Fibroblast of lung (primary cell): ENCODE data around the gene FERMT2. TPM values are rescaled to one million over a fixed set of nuclear protein-coding genes. Genes with fewer than 3 reads are reported as not detected.

Experiments
- DNase-seq, 2 donors: peaks; one replicate each; pipeline versions ENCODE4 v3.0.0 to v3.0.0-alpha.2; 2010; ENCODE audit warnings: low read depth in 2 of 2
- H2AFZ ChIP-seq: 2 replicates; pipeline ENCODE4 v1.5.1; 2012; ENCODE audit warnings: low read length, control low read depth, inconsistent platforms
- H3K27ac ChIP-seq: 2 replicates; pipeline ENCODE4 v1.5.1; 2011; ENCODE audit warnings: low read length, control low read depth; ENCODE audit not compliant: insufficient read depth
- H3K27me3 ChIP-seq: 2 replicates; pipeline ENCODE4 v1.5.1; 2011; ENCODE audit warnings: mild to moderate bottlenecking, low read length; ENCODE audit not compliant: control insufficient read depth, insufficient read depth
- H3K36me3 ChIP-seq: 2 replicates; pipeline ENCODE4 v1.5.1; 2011; ENCODE audit warnings: low read length; ENCODE audit not compliant: control insufficient read depth, insufficient read depth
- H3K4me1 ChIP-seq: 2 replicates; pipeline ENCODE4 v1.5.1; 2011; ENCODE audit warnings: low read length; ENCODE audit not compliant: control insufficient read depth, insufficient read depth; ENCODE audit errors: extremely low read depth
- H3K4me2 ChIP-seq: 2 replicates; pipeline ENCODE4 v1.5.1; 2011; ENCODE audit warnings: low read length, control low read depth; ENCODE audit not compliant: insufficient read depth; ENCODE audit errors: extremely low read depth
- H3K4me3 ChIP-seq, 4 experiments: fragments of 200-600 bp in 1 of 4; sonication (generic) in 1 of 4; replicated peaks in 1 of 4; 2 replicates each; pipeline ENCODE4 v1.5.1; 2011 to 2016; ENCODE audit warnings: low read length in 4 of 4, low read depth in 3 of 4, mild to moderate bottlenecking in 3 of 4, control low read depth in 2 of 4, inconsistent platforms in 1 of 4, mixed read lengths in 1 of 4; ENCODE audit not compliant: insufficient read depth in 1 of 4; ENCODE audit errors: control extremely low read depth in 1 of 4
- H3K79me2 ChIP-seq: 2 replicates; pipeline ENCODE4 v1.5.1; 2012; ENCODE audit warnings: mild to moderate bottlenecking, low read length, inconsistent platforms; ENCODE audit not compliant: control insufficient read depth, insufficient read depth
- H3K9ac ChIP-seq: 2 replicates; pipeline ENCODE4 v1.5.1; 2011; ENCODE audit warnings: mild to moderate bottlenecking, low read length, control low read depth; ENCODE audit not compliant: insufficient read depth
- H3K9me3 ChIP-seq: 2 replicates; pipeline ENCODE4 v1.5.1; 2012; ENCODE audit warnings: low read depth, low read length; ENCODE audit not compliant: control insufficient read depth, insufficient read depth
- H4K20me1 ChIP-seq: 2 replicates; pipeline ENCODE4 v1.5.1; 2011; ENCODE audit warnings: low read length; ENCODE audit not compliant: control insufficient read depth, insufficient read depth; ENCODE audit errors: extremely low read depth
- CTCF ChIP-seq, 2 donors: IDR thresholded peaks in 1 of 2; conservative IDR thresholded peaks in 1 of 2; 1 replicate in 1 of 2; 2 replicates in 1 of 2; pipeline ENCODE4 v1.5.1; 2011 to 2012; ENCODE audit warnings: low read length in 2 of 2, control low read depth in 1 of 2, inconsistent platforms in 1 of 2, low read depth in 1 of 2, mild to moderate bottlenecking in 1 of 2
- EZH2 ChIP-seq: IDR thresholded peaks from 2 replicates; pipeline ENCODE4 v1.5.1; 2012; ENCODE audit warnings: low read length, control low read depth, mild to moderate bottlenecking; ENCODE audit errors: missing control alignments
- polyA plus RNA-seq, 2 donors: library from polyadenylated mRNA; depleted of rRNA in 1 of 2; stranded (reverse) in 1 of 2; unstranded in 1 of 2; fragments of >200 nt; gene quantifications; 2 replicates each; pipeline ENCODE4 v1.2.1, GENCODE V29; 2011 to 2012; ENCODE audit warnings: missing spikeins in 1 of 2
- total RNA-seq: library from RNA; depleted of rRNA; stranded (reverse); fragments of >200 nt; gene quantifications from 2 replicates; pipeline ENCODE4 v1.2.1, GENCODE V29; 2014

The FERMT2 gene
- total and polyA plus RNA-seq, 2 donors (not counting 1 experiment from before 2014, with no cell fraction given): 111 to 439 TPM

- no peak overlapping the region for H3K27ac ChIP-seq
- no peak overlapping the region for H2AFZ ChIP-seq
- no peaks in the 10 kb centered on the region for H3K9me3 ChIP-seq
- no peak overlapping the region for H3K4me2 ChIP-seq
- peaks cover 3% of the 10 kb centered on the region for H3K36me3 ChIP-seq
- no peak overlapping the region for H3K9ac ChIP-seq
- DNase-seq: no peak
- peaks cover 8% of the 10 kb centered on the region for H4K20me1 ChIP-seq
- no peak overlapping the region for H3K4me3 ChIP-seq
- H3K27me3 ChIP-seq: no peaks in the 10 kb centered on the region
- H3K4me1 ChIP-seq: peaks cover 8% of the 10 kb centered on the region
- TF ChIP-seq CTCF (conservative IDR thresholded peaks at IDR 0.05 in 1 of 2, IDR thresholded peaks at IDR 0.05 in 1 of 2; ENCODE audit: low read depth in 1 of 2, low read length in 2 of 2) (no peak), EZH2 (no peak)
- H3K79me2 ChIP-seq: peaks cover 100% of the 10 kb centered on the region
Measured at GRCh38 chr14:52944254-52944653, 6.6 kb downstream of the FERMT2 start.

DNA sequence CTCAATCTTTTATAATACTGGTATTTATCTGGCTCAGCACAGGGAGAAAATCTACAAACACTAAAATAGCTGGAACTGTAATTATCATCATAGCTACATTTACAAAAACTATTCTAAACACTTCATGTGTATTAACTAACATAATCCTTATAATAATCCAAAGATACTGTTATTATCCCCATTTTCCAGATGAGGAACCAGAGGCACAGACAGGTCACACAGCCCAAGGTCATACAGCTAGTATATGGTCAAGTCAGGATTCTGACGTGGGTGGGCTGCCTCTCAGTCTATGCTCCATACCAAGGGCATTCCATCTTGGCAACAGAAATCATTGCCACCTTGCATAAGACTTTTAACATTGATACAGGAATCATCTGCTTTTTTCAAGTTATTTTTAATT, 11.4 kb downstream of the FERMT2 start:
- no peak for TF ChIP-seq EZH2
- no peak for TF ChIP-seq CTCF (conservative IDR thresholded peaks at IDR 0.05 in 1 of 2, IDR thresholded peaks at IDR 0.05 in 1 of 2; ENCODE audit: low read depth in 1 of 2, low read length in 2 of 2)
- Histone ChIP-seq H3K4me3 (no peak overlapping the region), H3K4me2 (no peak overlapping the region), H3K9ac (no peak overlapping the region), H3K79me2 (peaks cover 98% of the 10 kb centered on the region), H3K36me3 (no peaks in the 10 kb centered on the region), H3K4me1 (peaks cover 11% of the 10 kb centered on the region), H2AFZ (no peak overlapping the region), H4K20me1 (peaks cover 16% of the 10 kb centered on the region), H3K27ac (no peak overlapping the region), H3K9me3 (no peaks in the 10 kb centered on the region), H3K27me3 (no peaks in the 10 kb centered on the region)
- DNase-seq: no peak

GRCh38 chr14:52937869-52938268, 13.0 kb downstream of the FERMT2 start:
- DNase-seq: no peak
- Histone ChIP-seq H3K9me3 (no peaks in the 10 kb centered on the region), H3K27ac (no peak overlapping the region), H3K4me1 (peaks cover 11% of the 10 kb centered on the region), H3K9ac (no peak overlapping the region), H4K20me1 (peaks cover 14% of the 10 kb centered on the region), H3K4me3 (no peak overlapping the region), H3K36me3 (no peaks in the 10 kb centered on the region), H3K4me2 (peak overlapping the region; percentile 48), H2AFZ (no peak overlapping the region), H3K79me2 (peaks cover 96% of the 10 kb centered on the region), H3K27me3 (no peaks in the 10 kb centered on the region)
- TF ChIP-seq CTCF (conservative IDR thresholded peaks at IDR 0.05 in 1 of 2, IDR thresholded peaks at IDR 0.05 in 1 of 2; ENCODE audit: low read depth in 1 of 2, low read length in 2 of 2) (no peak), EZH2 (no peak)
